Measurements from ENCODE around the gene SLIT3.

SLIT3 gene

DNA sequence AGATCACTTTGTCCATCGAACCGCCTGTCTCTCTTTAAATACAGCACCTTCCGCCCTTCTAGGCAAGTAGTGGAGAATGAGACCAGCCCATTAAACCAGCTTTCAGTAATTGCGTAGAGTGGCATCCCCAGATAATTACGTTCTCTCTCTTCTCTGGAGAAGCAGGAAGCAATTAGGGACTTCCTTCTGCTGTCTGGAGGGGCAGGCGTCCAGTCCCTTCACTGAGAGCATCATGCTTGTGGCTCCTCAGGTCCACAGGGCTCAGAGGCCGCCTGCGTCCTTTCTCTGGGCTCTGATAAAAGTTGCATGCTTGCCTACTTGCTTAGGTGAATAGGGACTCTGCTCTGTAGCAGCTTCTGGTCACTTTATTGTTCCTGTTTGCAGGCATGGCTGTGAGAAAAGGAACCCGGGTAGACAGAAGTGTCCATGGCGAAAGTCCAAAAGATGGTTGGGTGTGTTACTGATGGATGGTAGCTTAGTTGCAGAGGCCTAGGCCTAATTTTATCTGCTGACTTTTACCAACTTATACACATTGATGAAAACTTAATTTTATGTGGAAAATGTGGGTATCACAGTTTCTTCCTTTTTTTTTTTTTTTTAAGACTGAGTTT, 422.7 kb downstream of the SLIT3 start:
- DNase-seq: no peak

DNA sequence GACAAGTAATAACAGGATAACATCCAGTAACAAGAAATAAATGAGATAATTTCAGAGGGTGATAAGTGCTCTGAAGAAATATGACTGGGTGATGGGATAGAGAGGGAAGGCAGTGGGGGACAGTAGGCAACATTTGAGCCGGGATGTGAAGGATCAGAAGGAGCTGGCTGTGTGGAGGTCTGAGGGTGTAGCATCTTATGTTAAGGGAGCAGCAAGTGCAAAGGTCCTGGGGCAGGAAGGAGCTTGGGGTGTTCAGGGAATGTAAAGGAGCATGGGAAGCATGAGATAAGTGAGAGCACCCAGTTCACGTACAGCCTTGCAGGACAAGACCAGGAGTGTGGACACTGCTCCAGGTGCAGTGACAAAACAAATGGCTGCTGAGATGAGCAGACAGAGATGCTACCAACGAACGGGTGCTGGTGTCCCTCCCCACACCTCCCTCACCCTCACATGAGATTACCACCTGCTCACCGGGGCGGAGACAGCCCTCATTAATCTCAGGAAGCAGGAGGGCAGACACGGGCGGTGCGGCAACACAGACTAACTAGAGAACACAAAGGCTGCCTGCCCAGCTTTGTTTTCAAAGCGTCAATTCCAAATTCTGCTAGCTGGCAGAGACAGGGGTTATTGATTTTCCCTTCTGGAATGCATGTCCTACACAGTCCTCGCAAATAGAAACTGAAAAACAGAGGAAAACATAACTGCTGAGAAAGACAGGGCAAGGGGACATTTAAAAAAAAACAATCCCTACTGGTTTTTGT, 423.6 kb downstream of the SLIT3 start:
- DNase-seq: no peak

DNA sequence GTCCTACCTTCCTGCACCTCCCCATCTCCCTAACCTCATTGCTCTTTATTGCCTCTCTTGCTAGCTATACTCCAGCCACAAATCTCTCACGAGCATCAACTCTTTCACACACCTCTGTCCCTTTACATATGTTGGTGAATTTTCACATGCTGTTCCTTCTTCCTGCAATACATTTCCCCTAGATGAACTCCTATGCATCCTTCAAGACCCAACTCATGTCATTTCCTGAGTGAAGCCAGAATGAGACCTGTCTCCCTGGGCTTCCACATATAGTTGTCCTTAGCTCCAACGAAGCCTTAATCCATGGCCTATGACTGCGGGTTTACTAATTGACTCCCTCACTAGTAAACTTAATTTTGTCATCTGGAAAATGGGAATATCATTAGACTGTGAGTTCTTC, 424.5 kb downstream of the SLIT3 start:
- DNase-seq: no peak

DNA sequence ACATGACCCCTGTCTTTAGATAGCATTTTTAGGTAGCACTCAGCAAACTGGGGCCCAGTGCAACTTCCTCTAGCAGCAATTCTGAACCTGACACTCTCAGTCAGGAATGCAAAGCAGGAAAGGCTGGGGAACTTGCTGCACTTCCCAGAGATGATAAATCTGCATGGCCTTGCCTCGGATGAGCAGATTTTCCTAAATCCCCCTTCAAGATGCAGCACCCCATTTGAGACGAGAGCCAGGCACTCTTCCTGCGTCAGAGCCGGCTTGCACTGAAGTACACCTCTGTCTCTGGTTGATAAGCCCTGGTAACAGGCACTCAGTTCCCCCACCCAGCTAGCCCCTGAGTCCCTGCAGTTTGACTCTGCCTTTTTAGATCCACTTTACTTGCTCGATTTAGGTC, 425.1 kb downstream of the SLIT3 start:
- DNase-seq: no peak

DNA sequence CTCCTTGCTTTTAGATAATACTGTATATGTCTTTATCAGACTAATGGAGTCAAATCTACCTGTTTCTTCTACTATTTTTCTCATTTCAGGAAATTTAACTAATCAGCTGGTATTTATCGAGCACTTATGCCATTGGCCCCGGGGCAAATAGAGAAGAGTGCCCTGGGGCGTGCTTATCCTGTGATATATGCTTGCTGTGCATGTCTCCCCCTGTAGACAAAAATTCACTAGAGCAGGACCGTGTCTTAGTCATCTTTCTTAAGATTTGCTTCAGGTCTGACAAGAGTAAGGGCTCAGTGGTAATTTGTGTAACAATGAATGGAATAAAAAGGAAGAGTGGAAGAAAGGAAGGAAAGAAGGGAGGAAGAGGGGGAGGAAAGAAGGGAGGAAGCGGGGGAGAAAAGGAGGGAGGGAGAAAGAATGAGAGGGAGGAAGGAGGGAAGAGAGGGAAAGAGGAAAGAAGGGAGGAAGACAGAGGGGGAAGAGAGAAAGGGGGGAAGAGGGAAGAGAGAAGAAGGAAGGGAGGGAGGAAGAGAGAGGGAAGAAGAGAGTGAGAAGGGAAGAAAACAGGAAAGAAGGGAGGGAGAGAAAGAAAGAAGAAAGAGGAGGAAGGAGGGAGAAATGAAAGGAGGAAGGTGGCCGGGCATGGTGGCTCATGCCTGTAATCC, 426.1 kb downstream of the SLIT3 start:
- no peak for DNase-seq

DNA sequence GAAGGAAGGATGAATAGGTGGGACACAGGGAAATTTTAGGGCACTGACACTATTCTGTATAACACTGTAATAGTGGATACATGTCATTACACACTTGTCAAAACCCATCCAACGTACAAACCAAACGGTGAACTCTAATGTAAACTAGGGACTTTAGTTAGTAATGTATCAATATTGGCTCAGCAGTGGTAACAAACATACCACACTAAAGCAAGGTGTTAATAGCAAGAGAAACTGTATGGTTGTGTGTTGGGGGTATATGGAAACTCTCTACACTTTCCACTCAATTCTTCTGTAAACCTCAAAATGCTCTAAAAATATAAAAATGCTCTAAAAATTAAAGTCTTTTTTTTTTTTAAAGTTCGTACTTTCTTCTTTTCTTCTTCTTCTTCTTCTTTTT, 428.7 kb downstream of the SLIT3 start:
- DNase-seq: no peak

DNA sequence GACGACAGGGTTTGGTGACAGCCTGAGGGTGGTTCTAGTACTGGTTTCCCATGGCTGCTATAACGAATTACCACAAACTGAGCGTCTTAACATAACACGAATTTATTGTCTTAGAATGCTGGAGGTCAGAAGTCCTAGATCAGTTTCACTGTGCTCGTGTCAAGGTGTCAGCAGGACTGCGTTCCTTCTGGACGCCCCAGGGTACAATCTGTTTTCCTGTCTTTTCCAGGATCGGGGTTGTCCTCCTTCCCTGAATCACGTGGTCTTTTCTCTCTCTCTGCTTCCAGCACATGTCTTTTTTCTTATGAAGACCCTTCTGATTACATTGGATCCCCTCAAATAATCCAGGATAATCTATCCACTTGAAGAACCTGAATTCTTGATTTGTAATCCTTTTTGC, 430.0 kb downstream of the SLIT3 start:
- no peak for DNase-seq

DNA sequence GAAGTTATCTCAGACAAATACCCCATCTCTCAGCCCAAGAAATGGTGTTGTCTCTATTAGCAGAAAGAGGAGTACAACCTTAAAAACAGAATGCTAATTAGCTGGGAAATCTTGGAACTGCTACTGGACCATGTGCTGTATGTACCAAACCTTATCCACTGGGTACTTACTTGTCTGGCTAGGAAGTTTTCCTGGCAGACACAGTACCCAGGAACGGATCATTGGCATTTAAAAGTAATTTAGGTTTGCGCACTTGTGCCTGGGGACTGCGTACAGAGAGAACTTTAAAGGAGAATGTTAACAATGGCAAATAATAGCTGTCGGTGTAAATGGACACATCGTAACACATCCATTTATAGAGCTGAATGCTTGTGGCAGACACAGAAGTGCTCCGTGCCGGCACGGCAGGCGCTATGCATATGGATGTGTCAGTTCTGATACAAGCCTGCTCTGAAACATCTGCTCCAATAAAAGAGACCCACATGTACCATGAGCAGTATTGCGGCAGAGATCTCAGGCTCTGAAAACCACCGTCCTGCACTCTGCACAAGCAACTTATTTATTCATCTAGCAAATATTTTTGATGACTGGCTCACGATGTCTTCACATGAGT, 431.2 kb downstream of the SLIT3 start:
- no peak for DNase-seq

DNA sequence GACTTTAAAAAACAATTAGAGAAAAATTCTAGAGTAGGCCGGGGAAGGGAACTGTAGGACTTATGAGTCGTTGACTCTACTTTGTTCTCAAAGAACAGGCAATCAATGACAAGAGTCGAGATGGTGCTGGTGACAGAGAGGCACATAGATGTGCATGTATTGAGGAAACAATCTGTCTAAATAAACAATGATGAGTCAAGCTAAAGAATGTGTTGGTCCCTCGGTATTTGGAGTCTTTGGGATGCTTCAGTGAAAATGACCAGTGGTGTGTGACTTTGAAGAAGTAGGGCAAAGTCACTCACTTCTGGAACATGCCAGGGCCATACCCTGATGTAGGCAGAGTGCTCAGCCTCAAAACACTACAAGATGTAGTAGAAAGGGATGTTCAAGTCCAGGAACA, 433.7 kb downstream of the SLIT3 start:
- no peak for DNase-seq

DNA sequence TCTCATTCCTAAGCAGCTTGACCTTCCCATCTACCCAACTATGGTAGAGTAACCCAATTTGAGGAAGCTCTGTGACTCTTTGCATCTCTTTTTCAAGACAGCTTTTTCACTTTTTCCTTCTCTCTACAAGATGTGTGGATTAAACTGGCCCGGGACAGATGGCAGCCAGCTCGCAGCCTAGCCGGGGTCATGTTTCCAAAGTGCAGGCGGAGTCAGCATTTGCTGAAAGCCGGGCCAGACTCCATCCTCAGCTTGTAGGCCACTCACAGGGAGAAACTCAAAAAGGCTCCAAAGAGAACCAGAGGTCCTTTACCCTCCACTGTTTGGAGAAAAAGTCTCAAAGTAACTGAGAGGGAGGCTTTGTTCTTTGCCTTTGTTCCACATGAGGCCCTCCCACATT, 435.0 kb downstream of the SLIT3 start:
- DNase-seq: no peak

DNA sequence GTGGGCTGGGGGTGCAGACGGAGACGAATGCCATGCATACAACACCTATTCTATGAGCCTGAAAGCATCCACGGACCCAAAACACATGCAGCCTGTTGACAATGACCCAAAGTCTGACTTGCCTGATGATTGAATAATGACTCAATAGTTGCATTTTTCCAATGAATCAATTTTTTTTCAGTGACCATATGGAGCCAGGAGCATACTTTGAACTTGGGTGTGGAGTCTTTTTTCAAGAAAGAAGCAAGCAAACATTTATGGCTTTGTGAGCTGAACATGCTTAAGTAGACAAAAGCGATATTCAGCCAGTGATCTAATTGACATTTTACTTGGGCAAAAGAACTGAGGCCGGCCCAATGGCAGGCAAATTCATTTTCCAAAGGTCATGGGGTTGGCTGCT, 437.9 kb downstream of the SLIT3 start:
- no peak for DNase-seq

DNA sequence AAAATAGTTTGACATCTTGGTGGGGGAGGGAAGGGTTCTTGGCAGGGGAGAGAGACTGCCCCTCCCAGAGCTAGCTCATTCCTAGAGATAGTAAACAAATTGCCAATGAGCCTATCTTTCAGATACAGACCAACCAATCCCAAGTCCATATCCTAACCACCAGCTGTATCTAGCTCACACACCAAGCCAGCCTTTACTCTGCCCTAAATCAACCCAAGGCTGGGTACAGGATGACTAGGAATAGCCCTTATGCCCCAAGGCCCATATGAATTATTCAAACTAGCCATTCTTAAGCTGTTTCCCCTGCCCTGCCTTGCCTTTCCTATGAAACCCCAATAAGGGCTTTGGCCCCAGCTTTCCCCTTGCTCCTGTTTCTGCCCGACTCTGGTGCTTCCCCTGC, 440.4 kb downstream of the SLIT3 start:
- DNase-seq: no peak

DNA sequence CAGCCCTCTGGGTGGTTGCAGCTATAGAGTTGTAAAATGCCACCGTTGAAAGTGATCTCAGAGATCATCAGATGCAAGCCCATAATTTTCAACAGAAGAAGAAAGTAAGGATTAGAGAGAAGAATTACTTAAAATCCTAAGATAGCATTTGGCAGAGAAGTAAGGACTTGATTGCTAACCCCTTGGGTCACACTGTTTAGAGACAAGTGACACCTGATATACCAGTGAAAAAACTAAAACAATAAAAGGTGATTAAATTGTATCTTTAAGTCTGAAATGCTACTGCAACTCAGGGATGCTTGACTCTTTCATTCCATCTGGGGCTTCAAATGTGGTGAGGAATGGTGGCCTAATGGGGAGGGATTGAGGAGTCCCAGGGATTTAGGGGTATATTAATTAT, 440.9 kb downstream of the SLIT3 start:
- no peak for DNase-seq

DNA sequence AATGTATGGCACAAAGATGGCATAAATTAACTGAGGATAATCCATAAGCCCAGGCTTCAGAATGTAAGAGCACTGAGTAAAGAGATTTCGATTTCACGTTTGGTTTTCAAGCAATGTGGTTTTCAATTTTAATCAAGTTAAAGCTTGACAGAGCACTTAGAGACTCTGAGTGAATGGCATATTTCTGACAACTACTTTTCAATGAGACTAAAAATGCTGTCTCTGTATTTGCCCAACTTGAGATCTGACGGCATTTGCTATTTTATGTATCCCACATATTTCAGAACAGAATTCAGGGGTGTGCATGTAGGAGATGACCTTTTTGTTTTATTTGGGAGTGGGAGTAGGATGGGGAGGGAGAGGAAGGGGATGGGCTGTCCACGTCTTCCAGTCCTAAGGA, 441.5 kb downstream of the SLIT3 start:
- DNase-seq: no peak

DNA sequence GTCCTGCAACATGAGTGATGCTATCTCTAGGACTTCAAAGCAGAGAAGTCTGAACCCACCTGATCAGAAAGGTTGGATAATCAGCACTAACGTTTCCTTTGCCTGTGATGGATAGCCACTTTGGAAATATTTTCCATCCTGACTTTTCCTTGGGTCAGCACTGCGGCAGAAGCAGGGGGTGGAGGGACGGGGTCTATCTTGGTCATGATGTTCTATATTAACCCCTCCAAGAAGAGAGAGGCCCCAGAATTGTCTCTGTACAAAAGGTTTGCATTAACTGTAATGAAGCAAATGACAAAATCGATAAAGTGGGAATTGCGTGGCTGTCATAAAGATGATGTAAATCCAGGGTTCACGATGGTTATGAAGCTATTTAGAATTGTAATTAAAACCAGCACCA, 441.9 kb downstream of the SLIT3 start:
- no peak for DNase-seq

DNA sequence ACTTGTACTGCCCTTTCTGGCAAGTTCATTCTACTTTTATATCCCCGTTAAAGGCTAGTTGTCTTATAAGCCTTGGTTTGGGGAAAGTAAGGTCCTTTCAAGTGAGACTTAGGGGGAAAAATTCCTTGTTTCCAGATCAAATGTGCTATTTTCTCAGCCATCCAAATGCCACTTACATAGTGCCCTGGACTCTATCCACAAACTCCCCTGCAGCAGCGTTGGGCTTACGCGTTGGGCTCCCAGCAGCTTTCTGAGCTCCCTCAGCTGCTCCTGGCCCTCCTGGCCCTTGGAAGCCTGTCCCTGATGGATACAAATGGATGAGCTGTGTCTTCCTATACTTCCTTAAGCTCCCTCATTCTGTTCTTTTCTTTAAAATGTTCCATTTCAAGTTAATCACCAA, 442.6 kb downstream of the SLIT3 start:
- no peak for DNase-seq

DNA sequence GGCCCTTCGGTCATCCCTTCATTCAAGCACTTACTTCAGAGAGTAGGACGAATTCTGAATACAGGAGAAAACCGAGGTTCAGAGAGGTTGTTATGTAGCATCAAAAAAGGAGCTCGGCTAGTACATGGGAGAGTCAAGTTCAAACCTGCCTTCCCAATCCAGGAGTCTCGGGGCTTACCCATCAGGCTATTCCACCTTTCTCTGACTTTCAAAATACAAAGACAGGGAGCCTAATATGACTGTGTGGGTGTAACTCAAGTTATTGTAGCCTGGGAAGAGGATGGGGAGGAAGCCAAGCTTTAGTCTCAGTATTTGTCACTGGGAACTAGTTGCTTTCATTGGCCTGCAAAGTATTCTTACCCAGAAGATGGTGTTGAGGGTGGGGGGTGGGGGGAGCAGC, 447.0 kb downstream of the SLIT3 start:
- no peak for DNase-seq

DNA sequence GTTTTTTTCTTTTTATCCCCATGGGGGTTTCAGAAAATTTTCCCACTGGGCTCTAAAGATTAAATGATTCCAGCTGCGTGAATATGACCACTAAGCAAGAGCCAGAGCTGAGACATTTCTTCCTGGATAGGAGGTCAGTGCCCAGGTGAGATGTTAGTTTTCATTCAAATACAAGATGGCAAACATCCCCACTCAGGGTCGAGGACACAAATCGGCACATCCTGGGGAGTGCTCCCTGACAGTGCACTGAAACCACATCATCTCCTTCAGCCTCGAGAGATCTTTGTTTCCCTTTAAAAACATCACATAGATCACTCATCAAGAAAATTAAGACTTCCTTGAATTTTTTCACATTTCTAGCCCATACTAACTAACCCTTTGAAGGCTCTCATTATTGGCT, 448.6 kb downstream of the SLIT3 start:
- no peak for DNase-seq

DNA sequence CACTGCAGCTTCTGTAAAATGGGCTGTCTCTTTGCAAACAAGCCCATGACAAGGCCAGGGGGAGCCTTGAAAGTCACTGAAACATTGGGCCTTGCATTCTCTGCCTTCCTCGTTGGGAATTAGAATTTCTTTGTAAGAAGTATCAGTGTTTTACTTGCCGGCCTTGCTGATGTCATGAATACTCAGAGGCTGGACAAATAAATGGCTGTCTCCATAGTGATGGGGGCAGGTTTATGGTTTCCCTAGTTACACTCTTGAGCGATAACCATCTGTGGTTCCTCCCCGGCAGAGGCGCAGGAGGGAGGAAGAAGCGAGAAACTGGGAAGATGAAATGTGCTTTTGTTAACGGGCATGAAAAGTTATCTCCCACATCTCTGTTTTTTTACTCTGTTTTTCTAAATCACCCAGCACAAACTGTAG, 449.0 kb downstream of the SLIT3 start:
- no peak for DNase-seq

DNA sequence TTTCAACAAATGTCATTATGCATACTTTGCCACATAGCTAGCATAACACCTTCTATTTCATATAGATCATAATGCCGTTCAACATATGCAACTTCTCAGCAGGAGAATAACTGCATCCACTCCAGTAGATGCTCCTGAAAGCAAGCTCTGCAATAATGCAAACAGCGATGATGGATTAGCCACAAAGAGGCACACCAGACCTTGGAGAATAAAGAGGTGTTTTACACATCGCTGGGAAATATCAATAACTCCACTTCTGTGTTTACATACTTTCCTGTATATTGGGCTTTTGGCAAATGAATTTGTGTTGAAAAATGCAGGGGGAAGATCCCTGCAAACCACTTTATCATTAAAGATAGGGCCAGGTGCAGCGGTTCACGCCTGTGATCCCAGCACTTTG, 450.3 kb downstream of the SLIT3 start:
- no peak for DNase-seq

DNA sequence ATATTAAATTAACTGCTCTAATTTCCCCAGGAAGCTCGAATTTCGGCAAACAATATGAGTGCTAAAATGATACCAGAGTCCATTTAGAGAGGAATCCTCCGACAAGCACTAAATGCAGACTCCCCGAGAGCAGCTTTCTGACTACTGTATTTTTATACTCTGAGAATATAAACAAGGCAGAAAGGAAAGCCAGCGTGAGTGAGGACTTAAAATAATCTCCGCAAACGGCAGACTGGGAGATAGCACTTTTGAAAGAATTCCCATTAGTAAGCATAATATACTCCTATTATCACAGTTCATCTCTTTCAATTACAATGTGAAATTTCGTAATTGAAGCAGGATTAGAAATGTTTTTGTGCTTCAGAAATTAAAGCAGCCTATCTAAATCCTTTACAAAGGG, 452.4 kb downstream of the SLIT3 start:
- DNase-seq: no peak

DNA sequence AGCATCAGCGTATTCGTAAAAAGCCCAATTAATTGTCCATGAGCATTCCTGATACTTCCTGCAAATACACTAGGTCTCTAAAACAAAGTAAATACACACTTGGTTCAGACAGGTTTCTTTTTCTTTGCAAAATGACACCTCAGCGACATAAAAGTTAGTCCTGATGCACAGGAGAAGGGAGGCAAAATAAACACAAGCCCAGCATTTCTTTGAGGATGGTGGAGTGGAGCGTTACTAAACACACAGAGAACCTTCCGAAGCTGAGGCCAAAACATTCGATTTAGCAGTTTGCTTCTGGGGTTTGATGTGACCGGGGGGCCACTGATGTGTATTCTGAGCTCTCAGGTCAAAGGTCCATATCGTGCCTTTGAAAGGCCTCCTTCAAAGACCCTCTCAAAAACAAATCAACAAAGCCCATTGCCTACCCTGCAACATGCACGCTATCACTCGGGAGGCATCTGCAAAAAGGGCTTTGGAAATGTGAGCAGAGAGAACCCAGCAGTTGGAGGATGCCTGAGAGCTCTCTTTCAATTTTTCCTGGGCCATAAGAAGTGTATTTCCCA, 453.3 kb downstream of the SLIT3 start:
- DNase-seq: no peak

DNA sequence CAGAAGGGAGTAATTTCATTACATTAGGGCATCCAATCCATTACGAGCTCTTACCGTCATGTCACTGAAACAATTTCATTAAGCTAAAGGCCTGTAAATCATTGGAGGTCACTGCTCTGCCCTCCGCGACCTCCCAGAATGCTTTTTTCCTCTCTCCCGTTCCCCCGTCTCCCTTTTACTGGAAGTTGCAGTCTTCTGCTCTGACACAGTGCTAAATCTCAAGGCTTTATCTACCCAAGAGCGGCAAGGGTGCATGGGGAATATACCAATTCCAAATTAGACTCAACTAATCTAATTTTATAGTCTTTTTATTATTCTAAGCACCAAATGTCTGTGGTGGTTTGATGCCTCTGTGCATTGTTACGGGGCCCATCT, 456.0 kb downstream of the SLIT3 start:
- DNase-seq: no peak
